ENCODE data around the gene SLC37A2. TPM values are rescaled to one million over a fixed set of nuclear protein-coding genes. Genes with fewer than 3 reads are reported as not detected.

SLC37A2 gene
- total RNA-seq, 4 donors from 2014 or later = 24.9 to 44.4 (median 29.4) TPM

DNA sequence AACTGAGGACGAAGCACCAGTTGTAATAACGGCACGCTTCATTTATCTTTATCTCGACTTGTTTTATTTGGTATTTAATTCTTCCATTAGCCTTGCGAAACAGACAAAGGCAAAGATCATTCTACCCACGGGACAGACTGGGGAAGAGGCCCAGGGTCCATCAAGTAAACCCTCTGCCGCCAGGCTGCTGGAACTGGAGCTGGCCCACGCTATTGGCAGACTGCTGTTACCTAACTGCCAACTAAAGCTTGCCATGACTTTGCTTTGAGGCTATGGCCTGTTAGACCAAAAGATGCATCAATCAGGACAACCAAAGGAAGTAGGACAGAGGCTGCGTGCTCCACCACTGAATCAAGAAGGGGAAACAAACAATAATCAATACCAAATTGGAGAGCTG, 49.1 kb downstream of the SLC37A2 start:
- Histone ChIP-seq H3K27me3 (peaks cover 0 to 2% (median 0%) of the 10 kb centered on the region in 4 donors), H3K36me3 (no peaks in the 10 kb centered on the region), H3K9me3 (no peaks in the 10 kb centered on the region), H3K4me3 (peak overlapping the region in 3 of 4 donors; percentile 65 to 90 (median 85)), H3K4me1 (peaks cover 7 to 14% (median 9%) of the 10 kb centered on the region in 3 donors), H3K27ac (peak overlapping the region; percentile 17 to 89 (median 78))
- WGBS, 2 donors = 85 to 89% methylated on average over 7 to 9 of the region's 9 CpGs
- DNase-seq = no peak
- intact Hi-C loops (cut with DNase I) = no loop called here
- no peak for TF ChIP-seq POLR2A (IDR thresholded peaks at IDR 0.05)
- TF ChIP-seq, protein P1, sequence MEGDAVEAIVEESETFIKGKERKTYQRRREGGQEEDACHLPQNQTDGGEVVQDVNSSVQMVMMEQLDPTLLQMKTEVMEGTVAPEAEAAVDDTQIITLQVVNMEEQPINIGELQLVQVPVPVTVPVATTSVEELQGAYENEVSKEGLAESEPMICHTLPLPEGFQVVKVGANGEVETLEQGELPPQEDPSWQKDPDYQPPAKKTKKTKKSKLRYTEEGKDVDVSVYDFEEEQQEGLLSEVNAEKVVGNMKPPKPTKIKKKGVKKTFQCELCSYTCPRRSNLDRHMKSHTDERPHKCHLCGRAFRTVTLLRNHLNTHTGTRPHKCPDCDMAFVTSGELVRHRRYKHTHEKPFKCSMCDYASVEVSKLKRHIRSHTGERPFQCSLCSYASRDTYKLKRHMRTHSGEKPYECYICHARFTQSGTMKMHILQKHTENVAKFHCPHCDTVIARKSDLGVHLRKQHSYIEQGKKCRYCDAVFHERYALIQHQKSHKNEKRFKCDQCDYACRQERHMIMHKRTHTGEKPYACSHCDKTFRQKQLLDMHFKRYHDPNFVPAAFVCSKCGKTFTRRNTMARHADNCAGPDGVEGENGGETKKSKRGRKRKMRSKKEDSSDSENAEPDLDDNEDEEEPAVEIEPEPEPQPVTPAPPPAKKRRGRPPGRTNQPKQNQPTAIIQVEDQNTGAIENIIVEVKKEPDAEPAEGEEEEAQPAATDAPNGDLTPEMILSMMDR (IDR thresholded peaks at IDR 0.05) = no peak

DNA sequence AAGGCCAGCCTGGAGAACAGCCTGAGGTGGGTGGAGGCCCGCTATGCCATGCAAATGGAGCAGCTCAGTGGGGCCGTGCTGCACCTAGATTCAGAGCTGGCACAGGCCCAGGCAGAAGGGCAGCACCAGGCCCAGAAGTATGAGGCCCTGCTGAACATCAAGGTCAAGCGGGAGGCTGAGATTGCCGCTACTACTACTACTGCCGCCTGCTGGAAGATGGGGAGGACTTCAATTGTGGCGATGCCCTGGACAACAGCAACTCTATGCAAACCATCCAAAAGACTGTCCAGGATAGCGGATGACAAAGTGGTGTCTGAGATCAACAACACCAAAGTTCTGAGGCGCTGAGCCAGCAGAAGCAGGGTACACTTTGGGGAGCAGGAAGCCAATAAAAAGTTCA, 51.4 kb downstream of the SLC37A2 start:
- Histone ChIP-seq H3K4me3 (no peak overlapping the region), H3K36me3 (no peaks in the 10 kb centered on the region), H3K9me3 (no peaks in the 10 kb centered on the region), H3K27me3 (peaks cover 0 to 22% (median 0%) of the 10 kb centered on the region in 4 donors), H3K27ac (no peak overlapping the region), H3K4me1 (peaks cover 7 to 14% (median 9%) of the 10 kb centered on the region in 3 donors)
- DNase-seq = no peak
- 59 to 72% methylated on average over 4 to 5 of the region's 8 CpGs for WGBS, 2 donors
- TF ChIP-seq, protein P1 (IDR thresholded peaks at IDR 0.05) = peak in 1 of 6 experiments; percentile 31
- no peak for TF ChIP-seq POLR2A (IDR thresholded peaks at IDR 0.05)
- intact Hi-C loops (cut with DNase I) = no loop called here

DNA sequence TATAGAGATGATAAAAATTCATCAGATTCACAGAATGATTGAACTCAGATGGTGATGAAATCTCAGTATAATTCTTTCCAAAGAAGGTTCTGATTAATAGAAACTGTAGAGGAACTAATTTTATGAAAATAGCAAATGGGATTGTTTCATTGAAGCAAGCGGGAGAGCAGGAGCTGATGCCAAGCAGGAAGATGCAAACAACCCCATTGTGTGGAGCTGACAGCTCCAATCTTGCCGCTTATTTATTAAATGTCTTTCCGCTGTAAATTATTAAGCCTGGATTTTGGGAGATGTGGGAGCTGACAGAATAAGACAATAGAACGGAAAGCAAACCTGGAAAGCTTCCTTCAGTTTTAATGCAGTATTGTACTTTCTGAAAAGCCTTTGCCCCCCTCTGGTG, 54.3 kb downstream of the SLC37A2 start:
- TF ChIP-seq, protein P1 (IDR thresholded peaks at IDR 0.05) = no peak
- intact Hi-C loops (cut with DNase I) = no loop called here
- Histone ChIP-seq H3K4me1 (no peaks in the 10 kb centered on the region), H3K9me3 (no peaks in the 10 kb centered on the region), H3K27ac (no peak overlapping the region), H3K4me3 (no peak overlapping the region), H3K36me3 (no peaks in the 10 kb centered on the region), H3K27me3 (peaks cover 0 to 22% (median 0%) of the 10 kb centered on the region in 4 donors)
- no peak for DNase-seq
- 24 to 32% methylated on average over 4 of the region's 4 CpGs for WGBS, 2 donors

DNA sequence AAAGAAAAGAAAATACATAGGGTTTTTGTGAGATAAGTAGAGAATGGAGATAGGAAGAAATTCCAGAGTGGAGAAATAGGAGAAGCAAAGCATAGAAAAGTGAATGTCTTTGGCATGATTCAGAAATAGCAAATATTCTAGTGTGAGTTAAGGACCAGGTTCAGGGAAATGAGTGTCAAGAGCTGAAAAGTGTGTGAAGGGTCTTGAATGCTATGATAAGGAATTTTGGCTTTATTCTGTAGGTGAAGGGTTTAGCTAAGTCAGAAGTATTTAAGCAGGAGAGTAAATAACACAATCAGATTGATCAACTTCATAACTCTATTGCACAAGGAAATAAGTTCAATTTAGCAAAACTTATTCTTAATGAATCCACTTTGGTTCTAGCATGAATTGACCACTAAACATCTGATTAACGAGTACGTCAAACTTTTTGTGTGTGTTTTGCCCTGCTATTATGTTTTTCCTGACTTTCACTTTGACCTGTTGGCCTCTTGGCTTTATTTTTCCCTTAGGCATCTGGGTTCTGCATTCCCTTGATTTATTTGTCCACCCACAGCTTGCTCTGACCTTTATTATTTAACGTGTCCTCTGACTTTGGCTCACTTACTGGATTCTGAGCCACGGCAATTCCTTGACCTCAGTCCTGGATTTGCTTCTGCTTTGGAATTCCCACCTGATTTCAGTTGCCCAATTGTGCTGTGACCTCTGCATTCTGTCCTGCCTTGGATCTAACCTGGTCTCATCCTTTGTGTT, 60.3 kb downstream of the SLC37A2 start:
- H3K27me3 ChIP-seq = peaks cover 0 to 36% (median 0%) of the 10 kb centered on the region in 4 donors
- no peak for DNase-seq
- H3K27ac ChIP-seq = no peak overlapping the region
- H3K4me1 ChIP-seq = peaks cover 0 to 7% (median 2%) of the 10 kb centered on the region in 3 donors
- no peak overlapping the region for H3K4me3 ChIP-seq
- H3K36me3 ChIP-seq = no peaks in the 10 kb centered on the region
- WGBS, 2 donors = 77 to 80% methylated on average over 4 of the region's 4 CpGs
- no peaks in the 10 kb centered on the region for H3K9me3 ChIP-seq
- intact Hi-C loops (cut with DNase I) = no loop called here
- TF ChIP-seq, protein P1 (IDR thresholded peaks at IDR 0.05) = no peak
- TF ChIP-seq POLR2A (IDR thresholded peaks at IDR 0.05) = no peak

DNA sequence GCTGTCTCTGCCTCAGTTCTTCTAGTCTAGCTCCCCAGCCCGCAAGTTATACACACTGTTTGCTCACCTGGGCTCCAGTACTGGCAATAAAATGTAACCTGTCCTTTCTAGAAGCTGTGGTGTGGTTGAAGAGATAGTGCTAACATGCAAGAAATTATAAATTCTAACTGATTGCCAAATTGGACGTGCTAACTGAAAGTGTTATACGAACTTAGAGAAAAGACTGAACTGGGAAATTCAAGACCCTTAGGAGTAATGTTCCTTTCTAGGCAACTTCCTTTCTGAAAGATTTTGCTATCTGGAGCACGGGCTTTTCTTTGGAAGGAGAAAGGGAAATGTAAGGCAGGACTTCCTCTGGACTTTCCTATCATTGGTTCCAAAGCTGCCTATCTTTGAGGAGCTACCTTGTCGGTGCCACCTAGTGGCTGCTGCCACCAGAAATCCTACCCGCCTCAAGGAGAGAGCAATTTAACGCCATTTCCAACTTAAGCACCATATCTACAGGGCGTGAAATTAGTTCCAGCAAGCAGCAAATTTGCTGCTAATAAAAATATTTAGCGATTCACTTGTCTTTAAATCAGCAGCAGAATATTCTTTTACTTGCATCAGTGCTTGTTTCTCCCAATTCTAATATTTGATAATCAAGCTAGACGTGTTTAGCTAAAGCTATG, 61.0 kb downstream of the SLC37A2 start:
- intact Hi-C loops (cut with DNase I) = no loop called here
- Histone ChIP-seq H3K4me1 (peaks cover 0 to 7% (median 2%) of the 10 kb centered on the region in 3 donors), H3K27ac (no peak overlapping the region), H3K4me3 (no peak overlapping the region), H3K36me3 (no peaks in the 10 kb centered on the region), H3K27me3 (peaks cover 0 to 29% (median 0%) of the 10 kb centered on the region in 4 donors), H3K9me3 (no peaks in the 10 kb centered on the region)
- TF ChIP-seq, protein P1 (IDR thresholded peaks at IDR 0.05) = peak in 4 of 6 experiments; percentile 18 to 54 (median 27)
- TF ChIP-seq POLR2A (IDR thresholded peaks at IDR 0.05) = no peak
- 68 to 72% methylated on average over 10 of the region's 10 CpGs for WGBS, 2 donors
- no peak for DNase-seq

All from esophagus squamous epithelium (tissue), 5 donors.